Skeletal muscle cell (primary cell): Measurements from ENCODE around the gene TMEM242.
"Not testable (repeated sequence)": the region's sequence is repeated elsewhere in the genome, so short reads cannot be mapped to it uniquely, and the experiment has no call there.

Source experiments
- DNase-seq: peaks from one replicate; pipeline ENCODE4 v3.0.0-alpha.2; 2010; ENCODE audit warnings: low read depth
- H3K4me3 ChIP-seq: 2 replicates; pipeline ENCODE4 v1.5.1; 2011; ENCODE audit warnings: low read depth, mild to moderate bottlenecking, control low read depth, low read length, moderate library complexity

Gene TMEM242

GRCh38 chr6:157326979-157327378 lies 3.7 kb upstream of the TMEM242 start:
- H3K4me3 ChIP-seq = no peak overlapping the region
- DNase-seq = no peak

DNA sequence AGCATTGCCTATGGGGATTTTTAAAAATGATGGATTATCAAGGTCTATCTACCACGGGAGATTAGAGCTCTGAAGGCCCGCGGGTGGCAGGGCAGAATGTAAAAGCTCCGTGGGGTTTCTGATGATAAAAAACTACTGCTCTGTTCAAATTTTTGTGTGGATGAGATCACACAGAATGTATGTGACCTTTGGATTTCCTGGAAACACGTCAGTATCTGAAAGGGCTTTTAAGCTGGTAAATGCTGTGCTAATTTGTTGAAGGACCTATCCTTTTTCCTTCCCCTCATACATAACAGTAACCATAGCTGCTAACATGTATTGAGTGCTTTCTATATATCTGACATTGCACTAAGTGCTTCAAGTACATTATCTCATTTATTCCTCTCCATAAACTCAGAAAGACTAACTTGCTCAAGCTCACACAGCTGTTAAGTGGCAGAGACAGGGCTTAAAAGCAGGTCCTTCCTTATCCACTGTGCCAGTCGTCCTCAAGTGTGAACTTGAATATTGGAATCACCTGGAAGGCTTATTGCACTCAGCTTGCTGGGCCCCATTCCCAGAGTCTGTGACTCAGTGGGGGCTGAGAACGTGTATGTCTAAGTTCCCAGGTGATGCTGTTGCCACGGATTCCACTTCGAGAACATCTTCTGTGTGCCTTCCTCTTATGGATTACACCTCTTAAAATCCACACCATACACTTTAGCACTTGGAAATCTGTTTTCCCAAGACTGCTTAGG lies 1.9 kb upstream of the TMEM242 start:
- no peak overlapping the region for H3K4me3 ChIP-seq
- no peak for DNase-seq

- DNase-seq = peak; percentile 69
- H3K4me3 ChIP-seq = peak overlapping the region; percentile 86
Observed at GRCh38 chr6:157323966-157324300, 614 bp upstream of the TMEM242 start.

DNA sequence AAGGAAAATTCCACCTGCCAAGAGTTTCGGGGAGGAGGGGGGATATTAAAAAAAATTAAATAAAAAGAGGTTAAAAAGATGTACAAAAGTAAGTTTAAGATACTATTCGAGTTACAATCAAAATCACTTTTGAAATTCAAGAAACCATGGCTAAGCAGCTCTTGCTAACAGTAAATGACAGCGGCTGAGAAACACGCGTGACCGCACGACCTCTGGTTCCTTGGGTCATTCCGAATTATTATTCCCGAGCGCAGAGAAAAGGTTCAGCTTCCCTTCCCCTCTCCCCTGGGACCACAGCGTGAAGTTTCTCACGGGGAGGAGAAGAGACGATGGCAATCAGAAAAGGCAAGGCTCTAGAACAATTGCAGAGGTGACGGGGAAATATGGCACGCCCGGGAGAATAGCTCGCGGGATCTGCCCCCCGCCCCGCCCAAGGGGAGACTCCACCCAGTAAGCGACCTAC lies 496 bp downstream of the TMEM242 start:
- peak overlapping the region; percentile 86 for H3K4me3 ChIP-seq
- DNase-seq = peak; percentile 60

GRCh38 chr6:157316871-157317814 lies 6.2 kb downstream of the TMEM242 start:
- DNase-seq = peak; percentile 64
- no peak overlapping the region for H3K4me3 ChIP-seq

- H3K4me3 ChIP-seq = no peak overlapping the region
- DNase-seq = peak; percentile 45
Observed at GRCh38 chr6:157314705-157315321, 8.5 kb downstream of the TMEM242 start.

DNA sequence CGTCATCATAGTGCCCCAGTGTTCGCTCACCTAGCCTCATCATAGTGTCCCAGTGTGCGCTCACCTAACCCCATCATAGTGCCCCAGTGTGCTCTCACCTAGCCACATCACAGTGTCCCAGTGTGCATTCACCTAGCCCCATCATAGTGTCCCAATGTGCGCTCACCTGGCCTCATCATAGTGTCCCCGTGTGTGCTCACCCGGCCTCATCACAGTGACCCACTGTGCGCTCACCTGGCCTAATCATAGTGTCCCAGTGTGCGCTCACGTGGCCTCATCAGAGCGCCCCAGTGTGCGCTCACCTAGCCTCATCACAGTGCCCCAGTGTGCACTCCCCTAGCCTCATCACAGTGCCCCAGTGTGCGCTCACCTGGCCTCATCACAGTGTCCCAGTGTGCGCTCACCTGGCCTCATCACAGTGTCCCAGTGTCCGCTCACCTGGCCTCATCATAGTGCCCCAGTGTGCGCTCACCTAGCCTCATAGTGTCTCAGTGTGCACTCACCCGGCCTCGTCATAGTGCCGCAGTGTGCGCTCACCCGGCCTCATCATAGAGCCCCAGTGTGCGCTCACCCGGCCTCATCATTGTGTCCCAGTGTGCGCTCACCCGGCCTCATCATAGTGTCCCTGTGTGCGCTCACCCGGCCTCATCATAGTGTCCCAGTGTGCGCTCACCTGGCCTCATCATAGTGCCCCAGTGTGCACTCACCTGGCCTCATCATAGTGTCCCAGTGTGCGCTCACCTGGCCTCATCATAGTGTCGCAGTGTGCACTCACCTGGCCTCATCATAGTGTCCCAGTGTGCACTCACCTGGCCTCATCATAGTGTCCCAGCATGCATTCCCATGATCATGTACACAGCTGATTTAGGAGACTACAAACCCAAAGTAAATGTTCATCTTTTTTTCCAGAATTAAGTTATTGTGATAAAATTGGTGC lies 9.5 kb downstream of the TMEM242 start:
- no peak overlapping the region for H3K4me3 ChIP-seq
- no peak for DNase-seq

- DNase-seq = no peak
- no peak overlapping the region for H3K4me3 ChIP-seq
Observed at GRCh38 chr6:157312757-157313156, 10.6 kb downstream of the TMEM242 start.

DNA sequence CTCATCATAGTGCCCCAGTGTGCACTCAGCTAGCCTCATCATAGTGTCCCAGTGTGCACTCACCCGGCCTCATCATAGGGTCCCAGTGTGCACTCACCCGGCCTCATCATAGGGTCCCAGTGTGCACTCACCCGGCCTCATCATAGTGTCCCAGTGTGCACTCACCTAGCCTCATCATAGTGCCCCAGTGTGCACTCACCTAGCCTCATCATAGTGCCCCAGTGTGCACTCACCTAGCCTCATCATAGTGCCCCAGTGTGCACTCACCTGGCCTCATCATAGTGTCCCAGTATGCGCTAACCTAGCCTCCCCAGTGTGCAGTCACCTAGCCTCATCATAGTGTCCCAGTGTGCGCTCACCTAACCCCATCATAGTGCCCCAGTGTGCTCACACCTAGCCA lies 12.6 kb downstream of the TMEM242 start:
- DNase-seq, H3K4me3 ChIP-seq: not testable (repeated sequence)

DNA sequence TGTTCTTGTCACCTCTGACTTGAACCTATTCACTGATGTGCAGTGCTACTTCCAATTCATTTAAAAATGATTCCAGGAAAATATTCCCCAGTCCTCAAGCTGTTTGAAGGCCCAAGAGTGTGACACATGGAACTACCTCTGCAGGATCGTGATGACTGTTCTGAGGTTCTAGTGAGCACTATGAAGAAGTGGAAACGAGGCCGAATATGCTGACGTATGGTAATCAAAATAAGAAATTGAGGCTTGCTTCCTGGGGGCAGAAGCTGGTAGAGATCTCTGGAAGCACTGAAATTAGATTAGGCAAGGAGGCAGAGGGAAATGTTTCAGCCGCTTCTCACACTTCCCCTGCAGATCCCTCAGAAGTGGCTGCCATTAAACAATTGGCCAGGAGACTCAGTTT lies 15.7 kb downstream of the TMEM242 start:
- no peak for DNase-seq
- no peak overlapping the region for H3K4me3 ChIP-seq

- no peak for DNase-seq
Observed at GRCh38 chr6:157305670-157306653, 17.4 kb downstream of the TMEM242 start.

GRCh38 chr6:157304899-157305663 lies 18.2 kb downstream of the TMEM242 start:
- no peak for DNase-seq
- H3K4me3 ChIP-seq = no peak overlapping the region

More at GRCh38 chr6:157305670-157306653, 17.4 kb downstream of the TMEM242 start:
- no peak overlapping the region for H3K4me3 ChIP-seq

- no peak for DNase-seq
- no peak overlapping the region for H3K4me3 ChIP-seq
Observed at GRCh38 chr6:157302736-157303135, 20.6 kb downstream of the TMEM242 start.

DNA sequence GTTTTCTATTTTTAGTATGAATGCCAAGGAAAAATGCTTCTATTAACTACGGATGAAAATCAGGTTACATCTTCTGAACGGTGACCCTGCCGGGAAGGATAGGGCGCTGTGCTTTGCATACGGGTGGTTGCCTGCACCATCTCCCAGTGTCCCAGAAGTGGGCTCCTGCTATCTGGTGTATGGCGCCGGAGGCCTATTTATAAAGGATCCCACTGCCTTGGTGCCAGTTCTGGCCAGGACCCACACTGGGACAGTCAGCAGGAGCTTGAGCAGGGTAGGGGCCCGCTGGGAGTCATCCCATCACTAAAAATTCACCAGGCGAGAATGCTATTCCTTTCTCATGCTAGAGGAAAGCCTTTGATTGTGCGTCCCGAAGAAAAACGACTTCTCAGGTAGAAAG lies 22.9 kb downstream of the TMEM242 start:
- no peak for DNase-seq

GRCh38 chr6:157300006-157300405 lies 23.3 kb downstream of the TMEM242 start:
- no peak for DNase-seq

More for the DNA sequence above, 22.9 kb downstream of the TMEM242 start:
- no peak overlapping the region for H3K4me3 ChIP-seq

DNA sequence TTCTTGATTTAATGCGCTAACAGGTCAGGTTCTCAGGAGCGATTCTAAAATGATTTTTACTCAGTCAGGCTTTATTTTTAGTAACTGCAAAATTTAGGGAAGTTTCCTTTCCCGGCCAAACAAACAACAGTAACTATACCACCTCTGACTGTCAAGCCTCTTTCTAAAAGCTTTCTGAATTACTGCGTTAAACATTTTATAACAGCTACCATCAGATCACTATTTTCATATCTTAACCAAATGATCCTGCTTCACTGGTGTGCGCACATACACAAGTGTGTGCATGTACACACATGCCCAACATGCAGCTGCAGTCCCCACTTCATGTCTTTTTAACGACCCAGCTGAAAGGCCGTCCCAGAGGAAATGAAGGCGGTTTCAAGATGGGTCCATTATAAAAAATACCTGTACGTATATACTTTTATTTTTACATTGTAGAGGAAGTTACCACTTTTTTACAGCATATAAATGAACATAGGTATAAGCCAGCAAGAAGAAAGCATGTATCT lies 25.0 kb downstream of the TMEM242 start:
- H3K4me3 ChIP-seq = no peak overlapping the region
- no peak for DNase-seq

More at GRCh38 chr6:157300006-157300405, 23.3 kb downstream of the TMEM242 start:
- no peak overlapping the region for H3K4me3 ChIP-seq

DNA sequence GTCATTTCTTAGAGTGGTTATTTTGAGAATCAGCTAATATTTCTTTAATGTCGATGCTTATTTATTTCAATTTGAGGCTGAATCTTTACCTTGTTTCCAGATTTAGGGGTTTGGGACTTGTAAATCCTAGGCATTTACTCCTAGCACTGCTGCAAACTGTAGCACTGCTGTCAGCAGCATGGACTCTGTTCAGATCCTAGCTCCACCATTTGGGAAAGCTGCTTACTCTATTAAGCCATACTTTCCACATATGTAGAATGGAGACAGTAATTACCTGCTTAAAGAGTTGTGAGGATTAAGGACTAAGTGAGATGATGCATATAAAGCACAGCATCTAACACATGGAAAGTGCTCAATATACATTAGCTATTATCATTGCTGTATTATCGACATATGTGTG lies 28.7 kb downstream of the TMEM242 start:
- DNase-seq = no peak

More for the DNA sequence above, 28.7 kb downstream of the TMEM242 start:
- H3K4me3 ChIP-seq = no peak overlapping the region
